Left ventricle myocardium inferior (tissue), 1 donor: ENCODE results near the gene SLC22A25. TPM values are rescaled to one million over a fixed set of nuclear protein-coding genes. Genes with fewer than 3 reads are reported as not detected.
"Not testable (repeated sequence)": the region's sequence is repeated elsewhere in the genome, so short reads cannot be mapped to it uniquely, and the experiment has no call there.

Experiments
- DNase-seq: peaks from one replicate; pipeline ENCODE4 v3.0.0-alpha.2; 2020
- H3K27ac ChIP-seq: fragments of 200-600 bp; replicated peaks from 2 replicates; pipeline ENCODE4 v1.8.0; 2021
- H3K27me3 ChIP-seq: fragments of 200-600 bp; 2 replicates; pipeline ENCODE4 v1.8.0; 2021; ENCODE audit warnings: low read depth
- H3K36me3 ChIP-seq: fragments of 200-600 bp; 2 replicates; pipeline ENCODE4 v1.8.0; 2021
- H3K4me1 ChIP-seq: fragments of 200-600 bp; 2 replicates; pipeline ENCODE4 v1.8.0; 2021
- H3K4me3 ChIP-seq: fragments of 200-600 bp; 2 replicates; pipeline ENCODE4 v1.8.0; 2021; ENCODE audit warnings: mild to moderate bottlenecking, moderate library complexity
- H3K9me3 ChIP-seq: fragments of 200-600 bp; replicated peaks from 2 replicates; pipeline ENCODE4 v1.8.0; 2021
- CTCF ChIP-seq: fragments of 200-600 bp; IDR thresholded peaks from 2 replicates; pipeline ENCODE4 v1.8.0; 2021; ENCODE audit warnings: antibody characterized with exemption, mild to moderate bottlenecking, borderline replicate concordance
- intact Hi-C: fragments of 100-400 bp; cut with micrococcal nuclease; formaldehyde crosslinking; loops from one replicate; pipeline ENCODE4 v1.11.0; 2022
- total RNA-seq: library from RNA; stranded (reverse); fragmentation: NEBNext Ultra II Directional; extraction: Animal tissue kit (Norgen Biotek cat#: 25700); gene quantifications from one replicate; pipeline ENCODE4 v1.2.1, GENCODE V29; 2021
- donor health status: DM: no; HTN: yes; CAD: no; lungs with severe emphysema.

Gene SLC22A25
- total RNA-seq, 1 donor from 2014 or later, result not detected

GRCh38 chr11:63242089-63242781, 1.2 kb downstream of the SLC22A25 start:
- intact Hi-C loops, result no loop called here
- H3K9me3 ChIP-seq, result peaks cover 4% of the 10 kb centered on the region

GRCh38 chr11:63240791-63241379, 2.5 kb downstream of the SLC22A25 start:
- Histone ChIP-seq H3K36me3 (no peaks in the 10 kb centered on the region), H3K4me1 (no peaks in the 10 kb centered on the region), H3K27me3 (peaks cover 22% of the 10 kb centered on the region), H3K27ac (no peak overlapping the region), H3K4me3 (no peak overlapping the region), H3K9me3 (peaks cover 16% of the 10 kb centered on the region)
- no peak for DNase-seq
- intact Hi-C loops, result no loop called here
- TF ChIP-seq CTCF, result no peak

More at GRCh38 chr11:63242089-63242781, 1.2 kb downstream of the SLC22A25 start:
- no peak overlapping the region for H3K27ac ChIP-seq
- no peaks in the 10 kb centered on the region for H3K36me3 ChIP-seq
- no peak for TF ChIP-seq CTCF
- DNase-seq, result no peak
- H3K4me1 ChIP-seq, result no peaks in the 10 kb centered on the region
- H3K4me3 ChIP-seq, result no peak overlapping the region
- H3K27me3 ChIP-seq, result peaks cover 35% of the 10 kb centered on the region

- peaks cover 16% of the 10 kb centered on the region for H3K27me3 ChIP-seq
- no peak for DNase-seq
- no peak for TF ChIP-seq CTCF
- no peak overlapping the region for H3K27ac ChIP-seq
- intact Hi-C loops, result no loop called here
- H3K4me3 ChIP-seq, result no peak overlapping the region
- H3K36me3 ChIP-seq, result no peaks in the 10 kb centered on the region
- peaks cover 18% of the 10 kb centered on the region for H3K9me3 ChIP-seq
- H3K4me1 ChIP-seq, result no peaks in the 10 kb centered on the region
Observed at GRCh38 chr11:63240098-63240497, 3.3 kb downstream of the SLC22A25 start.

- Histone ChIP-seq H3K4me3 (no peak overlapping the region), H3K9me3 (peaks cover 18% of the 10 kb centered on the region), H3K27ac (no peak overlapping the region), H3K36me3 (no peaks in the 10 kb centered on the region), H3K27me3 (peaks cover 15% of the 10 kb centered on the region), H3K4me1 (no peaks in the 10 kb centered on the region)
- TF ChIP-seq CTCF, result no peak
- intact Hi-C loops, result no loop called here
- DNase-seq, result no peak
Observed at GRCh38 chr11:63239254-63239653, 4.1 kb downstream of the SLC22A25 start.

- intact Hi-C loops, result no loop called here
- H3K36me3 ChIP-seq, result no peaks in the 10 kb centered on the region
- TF ChIP-seq CTCF, result no peak
Observed at GRCh38 chr11:63237413-63237812, 6.0 kb downstream of the SLC22A25 start.

GRCh38 chr11:63235471-63236461, 7.6 kb downstream of the SLC22A25 start:
- H3K27me3 ChIP-seq, H3K36me3 ChIP-seq, H3K4me3 ChIP-seq, intact Hi-C loops, DNase-seq, H3K4me1 ChIP-seq, H3K27ac ChIP-seq: not testable (repeated sequence)
- H3K9me3 ChIP-seq, result peaks cover 33% of the 10 kb centered on the region

More at GRCh38 chr11:63237413-63237812, 6.0 kb downstream of the SLC22A25 start:
- Histone ChIP-seq H3K4me1 (no peaks in the 10 kb centered on the region), H3K4me3 (no peak overlapping the region), H3K27me3 (no peaks in the 10 kb centered on the region), H3K27ac (no peak overlapping the region), H3K9me3 (peaks cover 20% of the 10 kb centered on the region)
- no peak for DNase-seq
